ENCODE measurements around the gene TRAF3.
A peak's percentile ranks its signal among the peaks of the same experiment; 100 is the strongest.
"Not testable (repeated sequence)": the region's sequence is repeated elsewhere in the genome, so short reads cannot be mapped to it uniquely, and the experiment has no call there.

TRAF3 gene

GRCh38 chr14:102926104-102926503 lies 148.9 kb downstream of the TRAF3 start:
- no peak for DNase-seq

GRCh38 chr14:102926840-102927239 lies 149.6 kb downstream of the TRAF3 start:
- not testable (repeated sequence) for DNase-seq

GRCh38 chr14:102927346-102927877 lies 150.2 kb downstream of the TRAF3 start:
- DNase-seq = no peak

GRCh38 chr14:102927878-102928411 lies 150.7 kb downstream of the TRAF3 start:
- DNase-seq = no peak

GRCh38 chr14:102928412-102929240 lies 151.4 kb downstream of the TRAF3 start:
- peak; percentile 78 for DNase-seq

- DNase-seq = no peak
These were observed 152.2 kb downstream of the TRAF3 start for GRCh38 chr14:102929241-102930137.

DNA sequence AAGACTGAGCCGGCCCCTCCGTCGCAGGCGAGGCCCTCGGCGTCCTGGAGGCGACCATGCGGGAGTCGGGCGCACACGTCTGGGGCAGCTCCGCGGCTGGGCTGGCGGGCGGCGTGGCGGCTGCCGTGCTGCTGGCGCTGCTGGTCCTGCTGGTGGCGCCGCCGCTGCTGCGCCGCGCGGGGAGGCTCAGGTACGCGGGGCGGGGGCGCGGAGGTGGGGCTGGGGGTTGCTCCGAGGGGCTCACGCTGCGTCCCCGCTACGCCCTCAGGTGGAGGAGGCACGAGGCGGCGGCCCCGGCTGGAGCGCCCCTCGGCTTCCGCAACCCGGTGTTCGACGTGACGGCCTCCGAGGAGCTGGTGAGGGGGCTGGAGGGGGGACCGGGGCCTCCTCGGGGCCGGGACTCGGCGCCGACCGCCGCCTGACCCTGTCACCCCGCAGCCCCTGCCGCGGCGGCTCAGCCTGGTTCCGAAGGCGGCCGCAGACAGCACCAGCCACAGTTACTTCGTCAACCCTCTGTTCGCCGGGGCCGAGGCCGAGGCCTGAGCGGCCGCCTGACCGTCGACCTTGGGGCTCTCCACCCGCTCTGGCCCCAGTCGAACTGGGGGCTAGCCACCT lies 153.0 kb downstream of the TRAF3 start:
- DNase-seq = no peak

- no peak for DNase-seq
These were observed 153.7 kb downstream of the TRAF3 start for GRCh38 chr14:102930753-102931579.

GRCh38 chr14:102931580-102932285 lies 154.5 kb downstream of the TRAF3 start:
- no peak for DNase-seq

- DNase-seq = no peak
These were observed 155.4 kb downstream of the TRAF3 start for GRCh38 chr14:102932484-102933248.

DNA sequence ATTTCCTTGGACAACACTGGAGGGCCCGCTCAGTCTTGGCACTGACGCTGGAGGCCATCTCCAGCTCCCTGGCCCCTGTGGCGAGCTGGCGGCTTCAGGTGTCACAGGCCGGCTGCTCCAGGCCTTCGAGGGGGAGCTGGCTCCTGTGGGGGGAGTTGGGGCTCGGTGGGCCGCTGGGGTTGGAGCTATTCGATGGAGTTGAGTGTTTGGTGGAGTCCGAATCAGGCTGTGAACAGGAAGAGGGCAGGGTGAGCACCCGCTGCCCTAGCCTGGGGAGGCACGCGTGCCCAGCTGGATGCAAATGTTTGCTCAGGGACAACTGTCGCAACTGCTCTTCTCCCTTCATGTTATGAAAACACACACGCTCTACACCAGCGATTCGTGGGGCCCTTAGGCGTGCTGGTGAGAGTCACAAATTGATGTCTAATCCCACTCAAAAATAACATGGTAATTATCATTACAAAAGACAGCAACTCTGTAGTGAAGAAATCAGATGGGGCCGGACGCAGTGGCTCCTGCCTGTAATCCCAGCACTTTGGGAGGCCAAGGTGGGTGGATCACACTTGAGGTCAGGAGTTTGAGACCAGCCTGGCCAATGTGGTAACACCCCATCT lies 156.5 kb downstream of the TRAF3 start:
- DNase-seq = no peak

DNA sequence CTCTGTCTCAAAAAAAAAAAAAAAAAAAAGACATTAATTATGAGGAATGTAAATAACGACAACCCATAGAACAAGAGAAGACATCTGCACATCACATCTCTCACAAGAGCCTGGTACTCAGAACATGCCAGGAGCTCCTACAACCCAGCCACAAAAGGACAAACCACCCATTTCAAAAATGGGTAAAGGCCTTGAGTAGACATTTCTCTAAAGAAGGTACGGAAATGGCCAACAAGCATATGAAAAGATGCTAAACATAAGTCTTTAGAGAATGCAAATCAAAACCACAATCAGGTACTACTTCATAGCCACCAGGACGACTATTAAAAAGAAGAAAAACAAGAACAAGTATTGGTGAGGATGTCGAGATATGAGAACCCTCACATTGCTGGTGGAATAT lies 158.5 kb downstream of the TRAF3 start:
- no peak for DNase-seq

GRCh38 chr14:102937331-102938175 lies 160.3 kb downstream of the TRAF3 start:
- DNase-seq = no peak

- DNase-seq = no peak
These were observed 160.9 kb downstream of the TRAF3 start for GRCh38 chr14:102938191-102938590.

GRCh38 chr14:102939329-102939728 lies 162.1 kb downstream of the TRAF3 start:
- no peak for DNase-seq

- DNase-seq = no peak
These were observed 162.7 kb downstream of the TRAF3 start for GRCh38 chr14:102939820-102940561.

DNA sequence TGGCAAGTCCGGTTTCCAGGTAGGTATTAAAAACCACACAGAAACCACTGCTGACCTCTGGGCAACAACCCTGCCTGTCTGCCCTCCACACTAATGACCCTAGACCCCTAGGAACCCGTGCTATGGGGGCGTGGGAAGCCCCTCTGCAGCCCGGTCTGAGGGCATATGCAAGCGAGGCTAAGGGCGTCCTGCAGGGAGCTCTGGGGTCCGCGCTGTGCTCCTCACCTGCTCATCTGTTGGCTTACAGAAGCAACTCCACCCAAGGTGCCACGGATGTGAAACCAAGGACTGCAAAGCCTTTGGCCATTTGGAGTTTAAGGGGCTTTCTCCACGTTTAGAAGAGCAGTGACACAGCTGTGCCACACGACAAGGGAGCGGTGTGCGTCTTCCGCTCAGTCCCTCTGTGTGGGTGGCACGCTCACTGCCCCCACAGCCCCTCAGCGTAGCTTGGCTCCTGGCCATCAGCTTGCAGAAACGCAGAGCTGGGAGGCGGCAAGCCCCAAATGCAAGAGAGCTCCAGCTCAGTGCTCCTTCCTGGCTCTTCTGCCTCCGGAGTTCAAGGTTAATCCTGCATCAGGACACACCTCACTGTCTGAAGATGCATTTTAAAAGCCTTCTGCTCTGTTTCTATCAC lies 163.6 kb downstream of the TRAF3 start:
- no peak for DNase-seq

Data from activated gamma-delta T cell treated with Interleukin-2 at 50 U/mL for 16 hours (primary cell).